Activated CD4-positive, CD25-positive, alpha-beta regulatory T cell (primary cell): Measurements from ENCODE around the gene SNAPC5.

Experiments used
- DNase-seq, 4 experiments: peaks; one replicate each; lab custom pipeline; 2025; lab: John Stamatoyannopoulos, UW

The SNAPC5 gene

GRCh38 chr15:66454143-66454542, 43.4 kb downstream of the SNAPC5 start:
- DNase-seq: no peak

- no peak for DNase-seq
Measured at GRCh38 chr15:66452971-66453580, 44.5 kb downstream of the SNAPC5 start.

- DNase-seq: no peak
Measured at GRCh38 chr15:66452420-66452819, 45.1 kb downstream of the SNAPC5 start.
